HL-60 (cell line): Measurements from ENCODE around the gene PHRF1.

Source experiments
- DNase-seq, 2 experiments: peaks; one replicate each; pipeline ENCODE4 v3.0.0-alpha.2; 2010 to 2020; ENCODE audit warnings: low read depth in 1 of 2, low spot score in 1 of 2
- H3K27ac ChIP-seq: fragments of 250-450 bp; sonication (Bioruptor Pico); replicated peaks from 2 replicates; pipeline ENCODE4 v1.5.1; 2020; ENCODE audit warnings: mild to moderate bottlenecking, moderate library complexity
- H3K27me3 ChIP-seq: fragments of 250-450 bp; sonication (Bioruptor Pico); 2 replicates; pipeline ENCODE4 v1.5.1; 2021; ENCODE audit warnings: mild to moderate bottlenecking, moderate library complexity; ENCODE audit not compliant: insufficient read depth, poor library complexity, severe bottlenecking
- H3K4me3 ChIP-seq: replicated peaks from 2 replicates; pipeline ENCODE4 v1.5.1; 2011; ENCODE audit warnings: mild to moderate bottlenecking, control low read depth, low read length; ENCODE audit not compliant: insufficient read depth
- CTCF ChIP-seq: IDR thresholded peaks from one replicate; pipeline ENCODE4 v1.5.1; 2011; ENCODE audit warnings: low read length, control low read depth, inconsistent platforms; ENCODE audit not compliant: insufficient read depth
- GABPA ChIP-seq: IDR thresholded peaks from 2 replicates; pipeline ENCODE4 v1.6.1; 2012; ENCODE audit warnings: low read depth
- POLR2AphosphoS5 ChIP-seq: IDR thresholded peaks from 2 replicates; pipeline ENCODE4 v1.6.1; 2012; ENCODE audit warnings: low read depth
- REST ChIP-seq: IDR thresholded peaks from 2 replicates; pipeline ENCODE4 v1.6.1; 2012; ENCODE audit warnings: low read depth; ENCODE audit not compliant: insufficient replicate concordance
- SPI1 ChIP-seq: IDR thresholded peaks from 2 replicates; pipeline ENCODE4 v1.6.1; 2012; ENCODE audit warnings: low read depth, mild to moderate bottlenecking, borderline replicate concordance

The PHRF1 gene

GRCh38 chr11:554428-555226 lies 21.6 kb upstream of the PHRF1 start:
- Histone ChIP-seq H3K27me3 (peaks cover 30% of the 10 kb centered on the region), H3K27ac (no peak overlapping the region), H3K4me3 (peak overlapping the region; percentile 30)
- TF ChIP-seq GABPA (no peak), CTCF (peak; percentile 28), POLR2AphosphoS5 (no peak), SPI1 (peak; percentile 20; the same call in 1 of the 2 replicates), REST (no peak)
- peak; percentile 60 to 72 for DNase-seq

GRCh38 chr11:555227-555779 lies 21.0 kb upstream of the PHRF1 start:
- H3K27ac ChIP-seq: no peak overlapping the region
- H3K27me3 ChIP-seq: peaks cover 30% of the 10 kb centered on the region
- H3K4me3 ChIP-seq: peak overlapping the region; percentile 30
- no peak for DNase-seq
- TF ChIP-seq GABPA (no peak), CTCF (no peak), REST (no peak), SPI1 (no peak), POLR2AphosphoS5 (no peak)

GRCh38 chr11:555780-556661 lies 20.2 kb upstream of the PHRF1 start:
- DNase-seq: peak in 1 of 2 experiments; percentile 40
- H3K27ac ChIP-seq: no peak overlapping the region

More at GRCh38 chr11:555780-556661, 20.2 kb upstream of the PHRF1 start:
- Histone ChIP-seq H3K4me3 (no peak overlapping the region), H3K27me3 (peaks cover 30% of the 10 kb centered on the region)
- TF ChIP-seq GABPA (no peak), POLR2AphosphoS5 (no peak), REST (no peak), SPI1 (no peak), CTCF (no peak)
